HG03025 (cell line): ENCODE measurements around the gene RAP1GAP.
"Not testable (repeated sequence)": the region's sequence is repeated elsewhere in the genome, so short reads cannot be mapped to it uniquely, and the experiment has no call there.

Source experiments
- ATAC-seq: cut with Tn5 transposase; IDR thresholded peaks from one replicate; pipeline ENCODE4 v1.9.1; 2021; ENCODE audit warnings: mild to moderate bottlenecking, moderate library complexity; ENCODE audit not compliant: unreplicated experiment, low FRiP score

RAP1GAP gene

DNA sequence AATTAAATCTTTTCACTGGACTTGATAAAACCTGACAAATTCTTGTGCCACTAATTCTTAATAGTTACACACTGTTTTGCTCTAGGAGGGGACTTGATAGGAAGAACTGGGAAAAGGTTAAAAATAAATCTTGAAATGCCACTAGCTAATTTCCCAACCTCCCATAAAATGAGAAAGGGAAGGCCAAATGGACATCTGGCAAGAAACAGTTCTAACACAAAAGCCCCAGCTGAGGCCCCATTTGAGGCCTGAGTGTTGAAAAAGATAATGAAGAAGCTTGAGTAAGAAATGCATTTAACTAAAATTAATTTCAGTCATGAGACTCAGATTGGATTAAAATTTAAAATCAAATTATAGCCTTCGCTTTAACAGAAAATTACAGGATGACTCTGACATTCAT, 11.2 kb upstream of the RAP1GAP start:
- ATAC-seq, result no peak

DNA sequence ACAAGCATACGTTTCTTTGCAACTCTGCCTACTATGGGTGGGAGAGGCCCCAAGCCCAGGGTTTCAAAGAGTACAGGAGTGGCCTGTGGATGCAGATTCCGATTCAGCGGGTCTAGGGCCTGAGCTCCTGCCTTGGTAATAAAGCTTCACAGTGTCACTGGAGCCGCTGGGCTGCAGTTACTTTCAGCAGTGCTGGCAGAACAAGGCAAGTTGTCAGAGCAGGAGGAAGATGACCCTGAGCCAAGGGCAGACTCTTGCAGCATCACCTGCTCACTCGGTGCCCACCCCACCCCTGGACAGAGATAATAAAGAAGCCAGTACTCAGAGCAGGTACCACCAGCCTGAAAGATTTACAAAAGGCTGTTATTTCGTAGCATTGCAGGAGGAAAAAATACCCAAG, 8.0 kb upstream of the RAP1GAP start:
- ATAC-seq, result no peak

DNA sequence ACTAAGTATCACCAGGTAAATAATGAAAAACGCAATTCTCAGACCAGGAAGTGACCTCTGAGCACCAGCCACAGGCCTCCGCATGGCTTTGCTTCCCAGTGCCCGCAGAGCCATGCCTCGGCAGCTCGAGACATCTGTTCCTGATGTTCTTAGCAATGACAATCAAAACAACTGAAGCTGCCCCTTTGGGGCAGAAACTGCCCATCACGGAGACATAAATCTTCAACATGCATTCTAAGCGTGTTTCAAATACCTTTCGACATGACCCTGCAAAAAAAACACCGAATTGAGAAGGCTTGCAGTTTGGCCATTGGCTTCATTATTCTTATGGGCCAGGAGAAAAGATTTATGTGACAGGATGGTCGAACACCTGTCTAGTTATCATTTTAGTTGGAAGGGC, 5.8 kb upstream of the RAP1GAP start:
- no peak for ATAC-seq

DNA sequence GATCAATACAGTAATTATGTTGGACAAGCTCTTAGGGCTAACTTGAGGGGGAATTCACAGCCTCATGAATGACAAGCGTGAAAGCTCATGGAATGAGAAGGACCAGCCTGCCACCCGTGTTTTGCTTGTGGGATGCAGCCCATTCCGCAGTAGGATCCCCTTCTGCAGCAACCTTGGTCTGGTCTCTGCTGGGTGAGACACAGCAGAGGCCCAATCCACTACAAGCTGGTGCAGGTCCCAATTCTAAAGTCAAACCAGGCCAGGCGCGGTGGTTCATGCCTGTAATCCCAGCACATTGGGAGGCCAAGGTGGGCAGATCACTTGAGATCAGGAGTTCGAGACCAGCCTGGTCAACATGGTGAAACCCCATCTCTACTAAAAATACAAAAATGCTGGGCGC, 4.7 kb upstream of the RAP1GAP start:
- ATAC-seq, result not testable (repeated sequence)

DNA sequence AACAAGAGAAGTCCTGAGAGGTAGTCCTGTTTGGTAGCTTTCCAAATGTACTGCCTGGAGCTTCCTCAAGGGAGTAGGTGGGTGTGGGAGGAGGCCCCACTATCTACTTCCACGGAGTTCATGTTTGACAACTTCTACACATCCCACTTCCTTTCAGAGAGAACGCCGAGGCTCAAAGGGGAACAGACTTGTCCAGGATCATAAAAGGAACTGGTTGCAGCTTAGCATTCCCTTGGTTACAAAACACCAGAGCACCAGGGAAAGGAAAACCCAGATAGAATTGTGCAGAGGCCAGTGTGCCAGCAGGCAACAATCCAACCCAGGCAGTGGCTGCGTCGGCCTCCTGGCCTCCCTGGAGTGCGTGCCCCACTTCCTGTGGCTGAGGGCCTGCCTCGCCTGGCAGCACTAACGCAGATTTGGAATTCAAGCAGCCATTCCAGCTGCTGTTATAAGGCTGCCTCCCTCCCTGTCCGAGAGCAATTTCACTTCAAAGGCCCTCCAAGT, 4.2 kb upstream of the RAP1GAP start:
- no peak for ATAC-seq

DNA sequence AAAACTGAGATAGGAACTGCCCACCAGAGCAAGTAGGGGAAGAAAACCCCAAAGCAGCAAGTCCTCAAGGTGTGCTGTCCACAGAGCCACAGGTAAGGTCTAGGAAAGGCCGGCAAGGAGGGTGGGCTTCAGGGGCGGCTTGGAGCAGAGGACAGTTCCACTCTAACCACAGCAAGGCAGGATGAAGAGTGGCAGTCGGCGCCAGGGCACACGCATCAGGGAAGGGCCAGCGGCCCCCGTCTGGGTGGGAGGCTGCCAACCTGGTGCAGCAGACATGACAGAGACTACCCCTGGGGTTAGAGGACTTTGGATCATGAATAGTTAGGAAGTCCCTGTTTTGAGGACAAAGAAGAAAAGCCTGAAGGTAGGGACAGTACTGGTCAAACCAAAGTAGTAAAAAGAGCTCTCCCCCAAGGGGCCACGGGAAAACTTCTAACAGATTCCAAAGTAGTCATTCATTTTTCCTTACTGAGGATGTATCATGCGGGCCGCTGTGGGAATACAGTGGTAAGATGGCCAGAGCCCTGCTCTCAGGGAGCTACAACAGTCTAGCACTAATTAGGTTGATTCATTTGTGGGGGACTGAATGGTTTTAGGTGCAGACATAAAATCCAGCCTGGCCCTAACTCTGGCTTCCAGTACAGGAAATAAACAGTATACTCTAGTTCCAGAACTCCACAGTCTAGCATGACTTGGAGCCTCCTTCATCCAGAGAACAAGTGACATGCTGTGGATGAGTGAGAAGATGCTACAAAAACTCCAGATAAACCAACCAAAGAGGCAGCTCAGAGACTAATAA, 3.5 kb upstream of the RAP1GAP start:
- no peak for ATAC-seq

DNA sequence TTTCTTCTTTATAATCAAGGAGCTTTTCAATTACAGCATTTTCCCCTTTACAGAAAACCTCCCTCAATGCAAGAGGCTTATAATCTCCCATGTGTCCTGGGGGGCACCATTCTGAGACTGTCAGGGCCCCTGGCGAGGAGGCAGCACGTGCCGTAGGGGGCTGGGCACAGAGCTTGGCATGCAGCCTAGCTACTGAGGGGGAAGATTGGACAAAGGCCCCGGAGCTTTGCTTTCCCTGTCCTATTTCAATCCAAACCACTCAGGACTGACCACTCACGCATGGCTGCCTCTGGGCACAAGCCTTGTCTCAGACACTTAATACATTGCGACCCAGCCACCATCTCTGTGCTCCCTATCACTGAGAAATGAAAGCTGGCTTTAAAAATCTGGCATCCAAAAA, 2.8 kb upstream of the RAP1GAP start:
- ATAC-seq, result no peak

DNA sequence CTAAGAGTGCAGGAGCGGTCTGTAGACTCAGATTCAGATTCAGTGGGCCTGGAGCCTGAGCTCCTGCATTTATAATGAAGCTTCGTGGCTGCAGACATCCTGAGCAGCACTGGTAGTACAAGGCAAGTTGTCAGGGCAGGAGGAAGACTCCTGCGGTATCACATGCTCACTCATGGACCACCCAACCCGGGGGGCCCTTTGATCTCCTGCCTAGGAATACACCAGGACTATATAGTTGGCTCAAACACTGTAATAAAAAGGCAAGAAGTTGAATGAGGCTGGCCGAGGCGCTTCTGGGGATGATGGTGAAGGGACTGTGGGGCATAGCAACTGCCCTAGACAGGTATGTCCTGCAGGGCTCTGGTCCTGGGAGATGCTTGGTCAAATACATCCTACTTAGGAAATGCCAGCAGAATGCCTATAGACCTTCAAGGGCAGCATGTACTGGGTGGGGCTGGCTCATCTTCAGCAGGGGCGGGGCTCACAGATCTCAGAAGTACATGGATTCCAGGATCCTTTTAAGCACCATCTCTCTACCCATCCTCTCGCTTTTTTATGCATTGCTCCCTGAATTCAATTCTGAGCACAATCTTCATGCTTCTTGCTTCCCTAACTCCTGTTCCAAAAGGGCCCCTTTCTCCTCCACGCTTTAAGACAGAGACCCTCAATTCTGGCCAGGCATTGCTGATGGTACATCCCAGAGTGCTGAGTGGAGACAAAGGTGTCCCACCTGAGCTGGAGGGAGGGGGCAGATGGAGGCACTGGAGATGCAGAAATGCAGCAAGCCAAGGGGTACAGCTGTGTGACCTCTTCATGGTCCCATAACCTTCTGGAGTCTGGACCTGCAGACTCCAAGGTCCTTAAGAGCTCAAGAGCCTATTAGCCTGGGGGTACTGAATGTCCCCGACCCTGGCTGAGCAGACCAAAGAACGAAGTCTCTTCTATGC, 2.1 kb upstream of the RAP1GAP start:
- no peak for ATAC-seq

DNA sequence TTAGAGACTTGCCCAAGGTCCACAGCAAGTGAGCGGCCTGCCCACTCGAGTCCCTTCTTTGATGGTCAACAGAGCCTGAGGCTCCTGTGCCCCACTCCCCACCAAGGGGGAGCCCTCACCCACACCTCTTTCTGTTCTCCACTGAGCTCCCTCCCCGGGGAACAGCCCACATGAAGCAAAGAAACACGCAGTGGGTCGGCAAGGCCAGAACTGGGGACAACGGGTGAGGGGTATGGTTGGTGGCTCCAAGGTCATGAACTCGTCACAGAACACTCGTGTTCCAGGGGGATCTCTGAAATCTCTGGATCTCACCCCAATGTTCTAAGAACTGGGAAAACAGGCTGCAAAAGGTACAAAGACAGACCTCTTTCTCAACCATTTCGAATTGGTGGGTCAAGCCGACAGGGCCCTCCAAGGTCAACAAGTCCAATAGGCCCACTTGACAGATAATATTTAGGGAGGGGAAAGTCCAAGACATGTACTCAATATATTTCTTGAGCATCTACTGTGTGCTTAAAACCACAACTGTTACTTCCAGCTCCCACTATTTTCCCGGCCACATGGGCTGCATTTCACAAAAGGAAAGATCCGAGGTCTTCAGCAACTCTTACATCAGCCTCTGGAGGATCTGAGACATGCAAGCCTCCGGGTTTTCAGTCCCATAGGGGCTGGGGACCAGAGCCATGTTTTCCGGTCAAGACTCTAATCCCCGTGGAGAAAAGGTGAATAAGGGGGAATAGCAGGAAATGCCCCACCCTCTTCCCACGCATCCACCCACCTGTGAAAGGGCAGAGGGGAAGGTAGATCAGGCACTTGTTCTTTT, 1.1 kb upstream of the RAP1GAP start:
- ATAC-seq, result no peak

DNA sequence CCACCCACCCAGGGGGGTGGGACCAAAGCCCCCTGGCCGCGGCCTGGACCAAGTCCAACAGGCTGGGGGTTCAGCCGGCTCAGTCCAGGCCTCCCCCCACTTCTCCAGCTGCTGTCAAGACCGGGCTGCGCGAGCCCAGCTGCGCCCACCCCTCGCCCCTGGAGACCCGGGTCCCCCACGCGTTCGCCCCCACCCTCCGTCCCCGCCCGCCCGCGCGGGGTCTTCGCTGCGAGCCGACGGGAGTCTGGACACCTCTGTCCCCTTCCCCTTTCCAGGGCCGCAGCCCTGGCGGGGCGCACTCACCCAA, 253 bp downstream of the RAP1GAP start:
- no peak for ATAC-seq

DNA sequence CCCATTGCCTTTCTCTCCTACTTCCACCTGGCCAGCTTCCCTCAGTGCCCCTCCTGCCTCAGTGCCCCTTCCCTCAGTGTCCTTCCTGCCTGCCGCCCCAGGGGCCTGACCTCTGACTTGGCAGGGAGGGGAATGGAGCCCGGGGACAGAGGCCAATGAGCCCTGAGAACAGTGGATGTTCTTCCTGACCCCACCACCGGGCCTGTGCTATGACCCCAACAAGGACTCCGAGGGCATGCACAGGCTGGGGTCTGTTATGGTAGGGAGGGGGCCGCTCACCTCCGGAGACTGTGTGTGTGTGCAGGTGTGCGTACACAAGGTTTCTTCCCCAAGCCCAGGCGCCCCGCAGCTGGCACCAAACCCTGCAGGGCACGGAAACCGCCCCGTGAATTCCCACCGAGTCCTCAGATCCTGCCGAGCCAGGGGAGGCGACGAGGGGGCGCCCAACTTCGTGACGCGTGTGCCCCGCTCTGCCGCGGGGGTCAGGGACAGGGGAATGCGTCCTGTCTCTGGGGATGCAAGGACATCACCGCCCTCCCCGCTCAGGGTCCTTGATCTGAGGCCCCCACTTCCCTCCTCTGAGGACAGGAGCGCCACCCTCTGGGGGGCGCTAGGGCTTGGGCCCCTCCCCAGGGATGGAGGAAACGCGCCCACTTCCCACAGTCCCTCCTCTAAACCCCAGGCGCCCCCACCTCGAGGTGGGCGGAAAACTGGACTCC, 766 bp downstream of the RAP1GAP start:
- no peak for ATAC-seq

DNA sequence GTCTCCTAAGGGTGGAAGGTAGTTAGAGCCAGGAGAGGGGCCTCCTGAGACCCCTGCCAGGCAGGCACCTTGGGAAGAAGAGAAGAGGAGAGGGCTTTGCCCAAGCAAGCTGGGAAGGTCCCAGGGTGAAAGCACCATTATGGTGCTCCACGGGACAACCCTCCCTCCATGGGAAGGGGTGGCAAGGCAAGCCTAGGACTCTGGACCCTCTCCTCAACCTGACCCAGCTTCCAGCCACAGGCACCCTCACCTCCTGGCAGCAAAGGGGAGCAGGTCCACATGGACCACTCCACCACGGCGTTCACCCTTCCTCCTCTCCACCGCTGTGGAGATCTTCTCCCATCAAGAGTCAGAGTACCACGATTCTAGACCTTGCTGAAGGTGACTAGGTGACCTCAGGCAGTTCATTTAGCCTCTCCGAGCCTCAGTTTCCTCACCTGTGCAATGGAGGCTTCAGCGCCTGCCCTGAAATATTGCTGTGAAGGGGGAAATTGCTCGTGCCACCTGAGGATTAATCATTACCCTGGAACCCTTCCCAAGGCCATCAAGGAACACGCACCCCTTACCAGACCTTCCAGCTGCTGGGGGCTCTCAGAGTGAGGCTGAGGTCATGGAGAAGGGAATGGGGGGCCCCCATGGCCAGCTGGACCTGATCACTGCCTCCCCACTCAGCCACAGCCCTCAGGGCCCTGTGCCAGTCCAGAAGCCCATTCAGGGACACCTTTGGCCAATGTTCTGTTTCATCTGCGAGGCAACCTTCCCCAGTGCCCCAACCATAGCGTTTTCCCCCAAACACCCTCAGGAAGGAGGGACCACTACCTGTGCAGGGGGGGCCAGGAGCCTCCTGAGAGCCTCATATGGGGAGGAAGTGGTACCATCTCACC, 1.6 kb downstream of the RAP1GAP start:
- ATAC-seq, result no peak

DNA sequence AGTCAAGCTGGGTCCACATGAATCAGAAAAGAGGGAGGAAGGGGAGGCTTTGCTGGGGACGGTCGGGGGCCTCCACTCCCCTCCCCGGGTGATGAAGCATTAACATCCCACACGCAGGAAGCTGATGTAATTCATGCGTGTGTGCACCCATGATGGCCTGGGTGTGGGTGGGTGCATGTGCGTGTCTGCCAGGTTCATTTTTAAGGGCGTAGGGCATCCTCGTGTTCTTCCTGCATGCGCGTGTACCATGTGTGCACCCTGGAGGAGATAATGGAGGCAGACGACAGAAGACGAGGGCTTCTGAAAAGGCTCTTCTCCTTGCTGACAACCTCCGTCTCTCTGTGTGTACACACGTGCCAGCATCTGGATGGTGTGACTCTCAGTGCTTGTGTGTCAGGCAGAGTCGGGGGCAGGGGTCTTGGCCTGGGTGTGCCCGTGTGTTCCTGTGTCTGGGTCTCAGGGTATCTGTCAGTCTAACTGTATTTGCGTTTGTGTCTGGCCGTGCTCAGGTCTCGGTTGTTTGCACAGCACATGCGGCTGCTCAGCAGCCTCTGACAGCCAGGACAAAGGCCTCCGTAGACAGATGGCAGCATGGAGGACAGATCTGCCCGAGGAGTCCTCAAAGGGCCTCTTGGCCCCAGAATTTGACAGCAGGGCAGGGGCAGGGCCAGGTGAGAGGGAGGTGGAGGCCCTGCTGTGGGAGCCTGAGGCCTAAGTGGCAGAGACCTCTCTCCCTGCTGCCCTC, 2.4 kb downstream of the RAP1GAP start:
- ATAC-seq, result no peak

DNA sequence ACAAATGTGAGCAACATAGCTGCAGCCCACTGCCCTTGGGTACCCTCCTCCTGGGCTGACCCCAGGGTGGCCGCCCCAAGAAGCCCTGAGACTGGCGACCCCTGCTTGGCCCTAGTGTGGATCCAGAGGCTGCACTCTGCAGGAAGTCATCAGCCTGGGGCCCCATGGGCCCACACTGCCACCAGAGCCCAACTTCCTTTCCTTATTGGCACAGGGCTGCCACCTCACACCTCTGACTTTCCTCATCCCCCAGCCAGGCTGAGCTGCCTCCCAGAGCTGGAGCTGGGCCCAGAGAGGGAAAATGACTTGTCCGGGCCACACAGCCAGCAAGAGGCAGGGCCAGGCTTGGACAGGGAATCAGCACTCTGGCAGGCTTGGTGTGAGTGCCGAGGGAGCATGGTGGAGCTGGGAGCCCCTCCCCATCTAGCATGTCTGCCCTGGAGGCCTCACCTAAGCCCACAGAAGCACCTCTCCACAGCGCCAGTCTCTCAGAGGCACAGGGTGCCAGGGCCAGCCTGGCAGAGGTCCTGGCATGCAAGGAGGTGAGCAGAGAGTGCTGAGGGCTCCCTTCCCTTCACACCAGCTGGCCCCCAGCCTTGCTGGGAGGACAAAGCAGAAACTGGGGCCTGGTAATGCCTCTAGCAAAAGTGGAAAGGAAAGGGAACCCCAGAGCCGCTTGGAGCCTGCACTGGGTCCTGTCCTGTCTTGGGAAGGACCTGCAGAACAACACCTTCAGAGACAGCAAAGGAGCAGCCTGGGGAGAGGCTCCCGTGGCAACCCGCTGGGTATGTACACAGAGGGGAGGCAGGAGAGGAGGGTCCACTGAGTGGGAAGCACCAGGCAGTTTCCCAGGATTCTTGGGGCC, 3.2 kb downstream of the RAP1GAP start:
- ATAC-seq, result no peak

DNA sequence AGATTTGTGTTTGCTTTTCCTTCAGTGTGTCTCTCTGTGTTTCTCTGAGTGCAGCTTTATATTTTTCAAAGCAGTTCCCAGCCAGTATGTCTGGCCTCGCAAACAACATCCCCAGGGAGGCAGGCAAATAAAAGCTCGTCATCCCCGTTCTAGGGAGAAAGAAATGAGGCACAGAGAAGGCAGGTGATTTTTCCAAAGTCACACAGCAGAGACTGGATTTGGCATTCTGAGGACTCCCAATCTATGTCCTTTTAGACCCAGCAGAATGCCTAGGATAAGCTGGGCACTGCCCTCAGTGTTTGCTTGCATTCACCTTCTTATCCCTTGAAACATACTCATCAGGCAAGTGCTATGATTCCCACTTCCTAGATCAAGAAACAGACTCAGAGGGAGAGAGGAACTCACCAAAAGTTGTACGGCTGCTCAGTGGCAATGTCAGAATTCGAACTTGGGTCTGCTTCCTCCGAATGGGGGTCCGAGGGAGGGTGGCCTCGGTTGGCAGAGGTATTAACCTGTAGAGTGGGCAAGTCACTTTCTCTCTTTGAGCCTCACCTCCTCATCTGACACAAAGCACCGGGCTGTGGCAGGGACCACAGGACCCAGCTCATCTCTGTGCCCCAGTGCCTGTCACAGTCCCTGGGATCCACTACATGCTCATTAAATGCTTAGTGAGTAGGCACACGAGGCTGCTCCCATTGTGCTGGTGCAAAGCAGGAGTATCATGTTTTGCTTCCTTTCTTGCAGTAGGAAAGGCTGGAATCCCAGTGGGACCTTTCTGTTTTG, 4.2 kb downstream of the RAP1GAP start:
- ATAC-seq, result no peak

DNA sequence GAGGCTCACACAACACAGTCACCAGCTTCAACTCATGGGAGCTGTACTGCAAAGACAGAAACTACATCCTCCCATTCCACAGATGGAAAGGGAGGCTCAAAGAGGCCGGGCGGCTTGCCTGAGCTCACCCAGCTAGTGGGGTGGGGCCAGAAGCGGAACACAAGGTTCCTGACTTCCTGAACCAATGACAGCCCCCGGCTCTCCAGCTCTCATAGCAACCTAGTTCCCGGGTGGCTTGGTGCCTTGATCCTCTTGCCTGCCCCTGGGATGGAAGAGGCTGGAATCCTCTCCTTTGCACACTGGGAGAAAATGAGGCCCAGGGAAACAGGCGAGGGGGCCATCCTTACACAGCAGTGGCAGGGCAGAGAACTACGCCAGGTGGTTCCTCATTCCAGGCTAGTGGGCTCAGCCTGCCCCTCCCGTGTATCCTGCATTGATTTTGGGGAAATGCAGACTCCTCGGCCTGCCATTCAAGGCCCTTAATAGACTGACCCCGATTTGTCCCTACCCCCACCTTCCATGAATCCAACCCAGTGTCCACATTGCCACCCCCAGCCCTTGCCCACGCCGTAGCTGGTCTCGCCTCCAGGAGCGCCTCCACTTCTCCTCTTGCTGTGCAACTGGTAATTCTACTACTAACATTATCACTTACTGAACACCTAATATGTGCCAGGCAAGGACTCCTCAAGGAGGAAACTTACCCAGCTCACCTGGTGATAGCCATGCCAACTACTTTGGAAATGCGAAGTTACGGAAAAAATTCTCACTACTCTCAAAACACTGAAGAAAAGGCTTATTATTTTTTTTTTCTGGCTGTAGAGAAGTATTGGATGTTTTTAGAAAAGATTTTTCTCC, 5.0 kb downstream of the RAP1GAP start:
- ATAC-seq, result no peak
